Neural cell (in vitro differentiated cells): Measurements from ENCODE around the gene TCF25. TPM values are rescaled to one million over a fixed set of nuclear protein-coding genes. Genes with fewer than 3 reads are reported as not detected.

Experiments
- H2AFZ ChIP-seq: fragments of 200-600, 300-800 bp; sonication (generic), shearing (Covaris generic); 2 replicates; pipeline ENCODE4 v1.6.0; 2014; ENCODE audit warnings: low read depth, mild to moderate bottlenecking, antibody characterized with exemption, low read length, moderate library complexity
- H3F3A ChIP-seq: fragments of 200-600 bp; shearing (Covaris generic); 2 replicates; pipeline ENCODE4 v1.6.1; 2016; ENCODE audit warnings: mild to moderate bottlenecking, moderate library complexity, mixed read lengths, antibody characterized with exemption, low read length; ENCODE audit not compliant: insufficient read depth, poor library complexity, severe bottlenecking
- H3K27ac ChIP-seq: fragments of 200-600, 300-800 bp; sonication (generic), shearing (Covaris generic); 2 replicates; pipeline ENCODE4 v1.5.1; 2014; ENCODE audit warnings: mild to moderate bottlenecking, low read length, moderate library complexity
- H3K27me3 ChIP-seq: fragments of 300-800, 200-600 bp; sonication (generic), shearing (Covaris generic); 2 replicates; pipeline ENCODE4 v1.6.0; 2014; ENCODE audit warnings: mild to moderate bottlenecking, low read depth, low read length, moderate library complexity; ENCODE audit not compliant: insufficient read depth
- H3K36me3 ChIP-seq: fragments of 300-800, 200-600 bp; sonication (generic), shearing (Covaris generic); 2 replicates; pipeline ENCODE4 v1.5.1; 2014; ENCODE audit warnings: mild to moderate bottlenecking, antibody characterized with exemption, low read length, moderate library complexity; ENCODE audit not compliant: insufficient read depth
- H3K4me2 ChIP-seq: fragments of 300-800, 200-600 bp; sonication (generic), shearing (Covaris generic); 2 replicates; pipeline ENCODE4 v1.6.0; 2014; ENCODE audit warnings: mild to moderate bottlenecking, low read length
- H3K4me3 ChIP-seq: fragments of 300-800, 200-600 bp; sonication (generic), shearing (Covaris generic); 2 replicates; pipeline ENCODE4 v1.5.1; 2014; ENCODE audit warnings: mild to moderate bottlenecking, low read length, moderate library complexity
- H3K79me2 ChIP-seq: fragments of 200-600 bp; shearing (Covaris generic); replicated peaks from 2 replicates; pipeline ENCODE4 v1.6.0; 2014; ENCODE audit warnings: mild to moderate bottlenecking, low read length, moderate library complexity; ENCODE audit not compliant: insufficient read depth
- H3K9ac ChIP-seq: fragments of 300-800, 200-600 bp; sonication (generic), shearing (Covaris generic); 2 replicates; pipeline ENCODE4 v1.6.1; 2016; ENCODE audit warnings: mild to moderate bottlenecking, low read length, mixed read lengths
- H3K9me2 ChIP-seq: fragments of 200-600 bp; shearing (Covaris generic); 2 replicates; pipeline ENCODE4 v1.6.1; 2016; ENCODE audit warnings: mild to moderate bottlenecking, low read length, mixed read lengths; ENCODE audit not compliant: insufficient read depth
- H3K9me3 ChIP-seq: fragments of 200-600, 300-800 bp; sonication (generic), shearing (Covaris generic); 2 replicates; pipeline ENCODE4 v1.6.1; 2016; ENCODE audit warnings: mild to moderate bottlenecking, mixed run types, low read length, moderate library complexity, mixed read lengths
- H4K20me1 ChIP-seq: fragments of 200-600 bp; shearing (Covaris generic); 2 replicates; pipeline ENCODE4 v1.6.1; 2016; ENCODE audit warnings: mild to moderate bottlenecking, mixed run types; ENCODE audit not compliant: insufficient read depth
- CTCF ChIP-seq: fragments of 450-650 bp; IDR thresholded peaks from 2 replicates; pipeline ENCODE4 v1.5.1; 2014; ENCODE audit warnings: antibody characterized with exemption, mild to moderate bottlenecking, moderate library complexity; ENCODE audit not compliant: poor library complexity, severe bottlenecking
- EP300 ChIP-seq: fragments of 450-650 bp; conservative IDR thresholded peaks from 2 replicates; pipeline ENCODE4 v1.6.1; 2014; ENCODE audit warnings: antibody characterized with exemption, mild to moderate bottlenecking, moderate library complexity; ENCODE audit not compliant: poor library complexity, severe bottlenecking
- EZH2 ChIP-seq: fragments of 200-600, 300-800 bp; shearing (Covaris generic), sonication (generic); IDR thresholded peaks from 2 replicates; pipeline ENCODE4 v1.6.1; 2014; ENCODE audit warnings: antibody characterized with exemption, low read length, borderline replicate concordance, mild to moderate bottlenecking; ENCODE audit not compliant: insufficient read depth, poor library complexity, severe bottlenecking
- MXI1 ChIP-seq: fragments of 450-650 bp; conservative IDR thresholded peaks from 2 replicates; pipeline ENCODE4 v1.6.1; 2014; ENCODE audit warnings: antibody characterized with exemption, mild to moderate bottlenecking; ENCODE audit not compliant: poor library complexity, severe bottlenecking
- POLR2AphosphoS5 ChIP-seq: IDR thresholded peaks from 2 replicates; pipeline ENCODE4 v1.6.1; 2012
- RAD21 ChIP-seq: fragments of 450-650 bp; conservative IDR thresholded peaks from 2 replicates; pipeline ENCODE4 v1.6.1; 2014; ENCODE audit warnings: antibody characterized with exemption, mild to moderate bottlenecking, moderate library complexity
- REST ChIP-seq: IDR thresholded peaks from 2 replicates; pipeline ENCODE4 v1.6.1; 2012; ENCODE audit warnings: borderline replicate concordance
- SMC3 ChIP-seq: fragments of 450-650 bp; conservative IDR thresholded peaks from 2 replicates; pipeline ENCODE4 v1.6.1; 2014; ENCODE audit warnings: antibody characterized with exemption, mild to moderate bottlenecking, moderate library complexity; ENCODE audit not compliant: poor library complexity
- TAF1 ChIP-seq: IDR thresholded peaks from 2 replicates; pipeline ENCODE4 v1.6.1; 2012; ENCODE audit warnings: low read depth
- polyA plus RNA-seq: library from polyadenylated mRNA; depleted of rRNA; stranded (reverse); fragments of >200 nt; gene quantifications from 2 replicates; pipeline ENCODE4 v1.2.3, GENCODE V29; 2014

TCF25 gene
- polyA plus RNA-seq, 1 donor from 2014 or later = 200 TPM

GRCh38 chr16:89952551-89952950 lies 79.2 kb downstream of the TCF25 start:
- H3K36me3 ChIP-seq = no peaks in the 10 kb centered on the region
- no peaks in the 10 kb centered on the region for H3F3A ChIP-seq
- no peak overlapping the region for H3K4me3 ChIP-seq
- H3K9me3 ChIP-seq = no peaks in the 10 kb centered on the region
- H3K9ac ChIP-seq = no peak overlapping the region
- H3K9me2 ChIP-seq = no peaks in the 10 kb centered on the region
- H3K79me2 ChIP-seq = peaks cover 4% of the 10 kb centered on the region
- no peaks in the 10 kb centered on the region for H3K27me3 ChIP-seq
- TF ChIP-seq MXI1 (no peak), CTCF (no peak), EP300 (no peak), SMC3 (no peak), RAD21 (no peak), REST (no peak), POLR2AphosphoS5 (no peak), EZH2 (no peak), TAF1 (no peak)
- H3K4me2 ChIP-seq = no peak overlapping the region
- H2AFZ ChIP-seq = no peak overlapping the region
- no peaks in the 10 kb centered on the region for H4K20me1 ChIP-seq
- H3K27ac ChIP-seq = no peak overlapping the region

- Histone ChIP-seq H3K4me2 (no peak overlapping the region), H3K36me3 (no peaks in the 10 kb centered on the region), H4K20me1 (no peaks in the 10 kb centered on the region)
Measured at GRCh38 chr16:89953671-89954406, 80.4 kb downstream of the TCF25 start.

More at GRCh38 chr16:89953671-89954406, 80.4 kb downstream of the TCF25 start:
- Histone ChIP-seq H3K79me2 (peaks cover 4% of the 10 kb centered on the region), H3K9ac (no peak overlapping the region), H3F3A (no peaks in the 10 kb centered on the region), H3K27ac (no peak overlapping the region), H3K9me3 (no peaks in the 10 kb centered on the region), H3K27me3 (no peaks in the 10 kb centered on the region), H3K4me3 (no peak overlapping the region), H3K9me2 (no peaks in the 10 kb centered on the region), H2AFZ (no peak overlapping the region)
- TF ChIP-seq EZH2 (no peak), SMC3 (no peak), CTCF (no peak), RAD21 (no peak), REST (no peak), EP300 (no peak), MXI1 (no peak), POLR2AphosphoS5 (no peak), TAF1 (no peak)
